Ovary (tissue), 9 donors: ENCODE measurements around the gene PPP2R1B. TPM values are rescaled to one million over a fixed set of nuclear protein-coding genes. Genes with fewer than 3 reads are reported as not detected.
A peak's percentile ranks its signal among the peaks of the same experiment; 100 is the strongest.
"Not testable (repeated sequence)": the region's sequence is repeated elsewhere in the genome, so short reads cannot be mapped to it uniquely, and the experiment has no call there.

ENCODE experiments used
- DNase-seq, 5 donors: peaks; one replicate each; pipeline ENCODE4 v3.0.0-alpha.2; 2019 to 2020
- H3K27ac ChIP-seq, 2 donors: fragments of 200-600 bp; one replicate each; pipeline versions ENCODE4 v1.5.1 to v1.8.0; 2019 to 2022
- H3K27me3 ChIP-seq: fragments of 200-600 bp; one replicate; pipeline ENCODE4 v1.8.0; 2022
- H3K36me3 ChIP-seq: fragments of 200-600 bp; sonication (generic); one replicate; pipeline ENCODE4 v1.5.1; 2019
- H3K4me1 ChIP-seq: one replicate; pipeline ENCODE4 v1.8.1; 2013; ENCODE audit warnings: mild to moderate bottlenecking, moderate library complexity; ENCODE audit not compliant: insufficient read depth
- H3K4me3 ChIP-seq: fragments of 200-600 bp; sonication (generic); one replicate; pipeline ENCODE4 v1.5.1; 2017
- H3K9me3 ChIP-seq, 2 donors: fragments of 200-600 bp in 1 of 2; sonication (generic) in 1 of 2; one replicate each; pipeline versions ENCODE4 v1.5.1 to v1.8.1; 2013 to 2019; ENCODE audit warnings: mild to moderate bottlenecking in 1 of 2, moderate library complexity in 1 of 2
- EP300 ChIP-seq: sonication (generic); formaldehyde crosslinking; IDR thresholded peaks from one replicate; pipeline ENCODE4 v1.6.1; 2017; ENCODE audit warnings: antibody characterized with exemption
- POLR2A ChIP-seq: fragments of 450-650 bp; IDR thresholded peaks from one replicate; pipeline ENCODE4 v1.6.1; 2017; ENCODE audit warnings: antibody characterized with exemption, mild to moderate bottlenecking, moderate library complexity
- WGBS, 3 donors: extraction: QIAGEN DNeasy Blood & Tissue Kit in 1 of 3; methylation state at CpG; one replicate each; pipeline versions ENCODE4 v1.1.5 to v1.1.7; 2013 to 2017; 5-methylcytosine and 5-hydroxymethylcytosine counted together
- intact Hi-C, 4 donors: fragments of 100-400 bp; cut with DNase I; formaldehyde crosslinking; loops; one replicate each; pipeline versions ENCODE4 v1.11.0 to v1.15.1; 2022 to 2023
- polyA plus RNA-seq, 2 donors: library from polyadenylated mRNA; stranded (reverse); fragments of 200-250 nt in 1 of 2; fragments of 350-450 nt in 1 of 2; fragmentation: Illumina TruSeq in 1 of 2; extraction: RNeasy Lipid Tissue Mini Kit (QIAGEN cat#74804) in 1 of 2; gene quantifications; one replicate each; pipeline ENCODE4 v1.2.3, GENCODE V29; 2013 to 2014
- total RNA-seq, 7 donors: library from RNA; depleted of rRNA in 2 of 7; stranded (reverse); fragments of >200 nt in 2 of 7; fragmentation: NEBNext Ultra II Directional in 3 of 7; extraction: Animal tissue kit (Norgen Biotek cat#: 25700) in 3 of 7; gene quantifications; one replicate each; pipeline versions ENCODE4 v1.1.0 to v1.2.4, GENCODE V29; 2016 to 2023
- TF ChIP-seq, protein P1 (sequence below), 3 donors: fragments of 450-650 bp in 2 of 3; fragments of 200-600 bp in 1 of 3; IDR thresholded peaks; one replicate each; pipeline versions ENCODE4 v1.5.1 to v1.8.0; 2016 to 2022; ENCODE audit warnings: antibody characterized with exemption in 3 of 3, mild to moderate bottlenecking in 1 of 3
- donor health status: DM: no; HTN: no; CAD: no; lungs with moderate emphysema.
- donor health status: DM: no; HTN: no; CAD: no.
- donor health status: Bipolar disorder and iron deficiency.
- donor health status: DM: yes; HTN: yes; CAD: no.
- donor health status: DM: no; HTN: no; CAD: no.
- donor health status: DM: yes; HTN: yes; CAD: no.

The PPP2R1B gene
- total and polyA plus RNA-seq, 9 donors, result 9.8 to 36.4 (median 25.1) TPM

DNA sequence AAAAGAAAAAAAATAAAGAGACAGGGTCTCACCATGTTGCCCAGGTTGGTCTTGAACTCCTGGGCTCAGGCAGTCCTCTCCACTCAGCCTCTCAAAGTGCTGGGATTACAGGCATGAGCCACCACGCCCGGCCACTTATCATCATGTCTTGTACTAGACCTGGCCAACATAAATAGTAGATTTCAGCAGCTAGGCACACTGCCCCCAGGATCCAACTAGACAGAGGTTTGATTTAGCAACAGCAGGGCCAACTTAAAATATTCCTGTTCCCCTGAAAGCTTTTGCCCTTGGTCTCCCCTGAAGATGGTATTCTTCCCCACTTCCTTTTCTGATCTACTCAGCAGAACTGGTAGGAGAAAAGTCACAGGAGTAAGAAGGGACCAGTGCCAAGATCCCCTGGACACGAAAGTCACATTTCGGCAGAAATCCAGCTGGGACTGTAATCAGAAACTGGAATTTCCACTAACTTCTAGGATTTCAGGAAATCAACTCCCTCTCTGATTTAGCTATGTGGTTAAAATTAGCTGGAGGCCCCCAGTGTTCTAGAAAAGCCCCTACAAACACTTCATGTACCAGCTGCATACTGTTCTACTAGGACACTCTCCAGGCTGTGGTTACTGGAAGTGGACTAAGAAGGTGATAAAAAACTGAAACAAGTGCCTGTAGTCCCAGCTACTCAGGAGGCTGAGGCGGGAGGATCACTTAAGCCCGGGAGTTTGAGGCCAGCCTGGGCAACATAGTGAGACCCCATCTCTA, 8.9 kb upstream of the PPP2R1B start:
- Histone ChIP-seq H3K9me3 (no peaks in the 10 kb centered on the region), H3K4me3 (no peak overlapping the region), H3K27me3 (no peaks in the 10 kb centered on the region), H3K27ac (peak overlapping the region in 1 of 2 donors; percentile 31), H3K36me3 (no peaks in the 10 kb centered on the region), H3K4me1 (no peaks in the 10 kb centered on the region)
- DNase-seq, result peak in 2 of 5 donors; percentile 29 to 51
- intact Hi-C loops, result loop anchor here in 3 of 4 donors (5.0 to 10.0 kb wide), 2 partner anchors 70 to 173 kb away; partner anchors contain the start of gene SIK2 (in 1 of the 3)
- TF ChIP-seq POLR2A (no peak), EP300 (no peak)
- TF ChIP-seq, protein P1, sequence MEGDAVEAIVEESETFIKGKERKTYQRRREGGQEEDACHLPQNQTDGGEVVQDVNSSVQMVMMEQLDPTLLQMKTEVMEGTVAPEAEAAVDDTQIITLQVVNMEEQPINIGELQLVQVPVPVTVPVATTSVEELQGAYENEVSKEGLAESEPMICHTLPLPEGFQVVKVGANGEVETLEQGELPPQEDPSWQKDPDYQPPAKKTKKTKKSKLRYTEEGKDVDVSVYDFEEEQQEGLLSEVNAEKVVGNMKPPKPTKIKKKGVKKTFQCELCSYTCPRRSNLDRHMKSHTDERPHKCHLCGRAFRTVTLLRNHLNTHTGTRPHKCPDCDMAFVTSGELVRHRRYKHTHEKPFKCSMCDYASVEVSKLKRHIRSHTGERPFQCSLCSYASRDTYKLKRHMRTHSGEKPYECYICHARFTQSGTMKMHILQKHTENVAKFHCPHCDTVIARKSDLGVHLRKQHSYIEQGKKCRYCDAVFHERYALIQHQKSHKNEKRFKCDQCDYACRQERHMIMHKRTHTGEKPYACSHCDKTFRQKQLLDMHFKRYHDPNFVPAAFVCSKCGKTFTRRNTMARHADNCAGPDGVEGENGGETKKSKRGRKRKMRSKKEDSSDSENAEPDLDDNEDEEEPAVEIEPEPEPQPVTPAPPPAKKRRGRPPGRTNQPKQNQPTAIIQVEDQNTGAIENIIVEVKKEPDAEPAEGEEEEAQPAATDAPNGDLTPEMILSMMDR (IDR thresholded peaks at IDR 0.05), result no peak
- WGBS, 3 donors, result 40 to 50% (median 44%) methylated on average over 6 of the region's 6 CpGs

DNA sequence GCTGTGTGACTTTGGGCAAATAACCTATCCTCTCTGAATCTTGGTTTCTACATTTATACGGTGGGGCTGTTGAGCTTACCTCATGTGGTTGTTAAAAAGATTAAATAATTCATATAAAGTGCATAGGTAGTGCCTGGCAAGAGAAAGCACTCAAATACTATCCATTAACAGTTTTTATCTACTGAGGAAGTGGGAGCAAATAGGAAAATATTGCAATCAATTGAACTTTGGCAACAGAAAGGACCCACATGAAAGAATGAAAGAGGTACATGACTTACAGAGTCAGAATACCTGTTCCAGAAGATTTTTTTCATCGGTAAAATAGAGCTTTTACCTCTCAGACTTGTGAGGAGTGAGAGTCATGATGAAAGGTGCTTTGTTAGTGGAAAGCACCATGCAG, 6.3 kb upstream of the PPP2R1B start:
- H3K27ac ChIP-seq, result no peak overlapping the region
- TF ChIP-seq, protein P1 (IDR thresholded peaks at IDR 0.05), result no peak
- TF ChIP-seq POLR2A (no peak), EP300 (no peak)
- H3K9me3 ChIP-seq, result no peaks in the 10 kb centered on the region
- H3K4me3 ChIP-seq, result no peak overlapping the region
- H3K4me1 ChIP-seq, result no peaks in the 10 kb centered on the region
- H3K36me3 ChIP-seq, result no peaks in the 10 kb centered on the region
- no peaks in the 10 kb centered on the region for H3K27me3 ChIP-seq
- intact Hi-C loops, result loop anchor here in 2 of 4 donors (10.0 kb wide), 1 partner anchor 72 kb away; no protein-coding TSS in a partner anchor
- no peak for DNase-seq
- 91 to 94% (median 91%) methylated on average over 2 of the region's 2 CpGs for WGBS, 3 donors

DNA sequence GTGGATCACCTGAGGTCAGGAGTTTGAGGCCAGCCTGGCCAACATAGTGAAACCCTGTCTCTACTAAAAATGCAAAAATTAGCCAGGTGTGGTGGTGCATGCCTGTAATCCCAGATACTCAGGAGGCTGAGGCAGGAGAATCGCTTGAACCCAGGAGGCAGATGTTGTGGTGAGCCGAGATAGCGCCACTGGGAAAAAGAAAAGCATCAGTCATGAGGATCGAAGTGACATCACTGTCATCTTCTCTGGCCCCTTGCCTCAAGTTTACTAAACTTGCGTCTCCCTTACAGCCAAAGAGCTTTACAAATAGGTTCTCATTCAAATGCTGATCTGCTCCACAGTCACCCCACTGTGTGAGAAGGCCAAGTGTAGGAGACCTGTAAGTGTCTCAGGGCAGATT, 5.0 kb upstream of the PPP2R1B start:
- intact Hi-C loops, result loop anchor here in 2 of 4 donors (10.0 kb wide), 1 partner anchor 74 kb away; no protein-coding TSS in a partner anchor
- H3K4me3 ChIP-seq, H3K4me1 ChIP-seq, DNase-seq, H3K27ac ChIP-seq, H3K27me3 ChIP-seq, H3K36me3 ChIP-seq, H3K9me3 ChIP-seq: not testable (repeated sequence)
- 93 to 96% (median 94%) methylated on average over 5 of the region's 5 CpGs for WGBS, 3 donors

DNA sequence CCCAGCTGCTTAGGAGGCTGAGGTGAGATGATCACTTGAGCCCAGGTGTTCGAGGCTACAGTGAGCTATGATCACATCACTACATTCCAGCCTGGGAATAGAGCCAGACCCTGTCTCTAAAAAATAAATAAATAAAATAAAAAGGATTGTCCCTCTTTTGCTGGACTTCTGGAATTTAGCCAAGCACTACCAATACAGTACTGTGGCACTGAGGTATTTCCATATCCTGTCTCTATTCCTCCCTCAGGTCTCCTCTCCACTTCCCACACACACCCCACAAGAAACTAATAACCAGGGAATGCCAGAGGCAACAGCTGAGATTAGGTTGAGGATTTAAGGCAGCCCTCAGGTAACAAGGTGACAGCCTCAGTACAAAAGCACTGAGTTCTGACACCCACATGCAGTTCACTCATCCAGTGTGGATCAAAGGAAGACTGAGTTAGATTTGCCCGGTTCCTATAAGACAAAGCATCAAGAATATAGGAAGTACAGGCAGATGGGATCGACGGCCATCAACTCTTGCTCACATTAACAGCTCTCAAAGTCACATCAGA, 4.5 kb upstream of the PPP2R1B start:
- intact Hi-C loops, result loop anchor here in 2 of 4 donors (10.0 kb wide), 1 partner anchor 74 kb away; no protein-coding TSS in a partner anchor
- WGBS, 3 donors, result 84 to 93% (median 87%) methylated on average over 4 of the region's 4 CpGs

More for the DNA sequence above, 4.5 kb upstream of the PPP2R1B start:
- no peak overlapping the region for H3K27ac ChIP-seq
- H3K9me3 ChIP-seq, result no peaks in the 10 kb centered on the region
- H3K36me3 ChIP-seq, result no peaks in the 10 kb centered on the region
- TF ChIP-seq POLR2A, result no peak
- TF ChIP-seq, protein P1 (IDR thresholded peaks at IDR 0.05), result no peak
- TF ChIP-seq EP300, result no peak
- no peak for DNase-seq
- no peaks in the 10 kb centered on the region for H3K27me3 ChIP-seq
- H3K4me3 ChIP-seq, result no peak overlapping the region
- H3K4me1 ChIP-seq, result peaks cover 2% of the 10 kb centered on the region
